Astrocyte of the spinal cord (primary cell): ENCODE results near the gene LAMB4.
A peak's percentile ranks its signal among the peaks of the same experiment; 100 is the strongest.

Experiments used
- DNase-seq: peaks from one replicate; pipeline ENCODE4 v3.0.0; 2011; ENCODE audit warnings: low read depth, low spot score
- H3K4me3 ChIP-seq: 2 replicates; pipeline ENCODE4 v1.5.1; 2011; ENCODE audit warnings: low read depth, mild to moderate bottlenecking, low read length, moderate library complexity
- in situ Hi-C: cut with HindIII; loops from 2 replicates; pipeline ENCODE4 v1.10.0; 2017; ENCODE audit warnings: low sequenced_read_pairs
- TF ChIP-seq, protein P1 (sequence below): IDR thresholded peaks from 2 replicates; pipeline ENCODE4 v1.5.1; 2012; ENCODE audit warnings: low read depth, mild to moderate bottlenecking, low read length, inconsistent platforms

LAMB4 gene

DNA sequence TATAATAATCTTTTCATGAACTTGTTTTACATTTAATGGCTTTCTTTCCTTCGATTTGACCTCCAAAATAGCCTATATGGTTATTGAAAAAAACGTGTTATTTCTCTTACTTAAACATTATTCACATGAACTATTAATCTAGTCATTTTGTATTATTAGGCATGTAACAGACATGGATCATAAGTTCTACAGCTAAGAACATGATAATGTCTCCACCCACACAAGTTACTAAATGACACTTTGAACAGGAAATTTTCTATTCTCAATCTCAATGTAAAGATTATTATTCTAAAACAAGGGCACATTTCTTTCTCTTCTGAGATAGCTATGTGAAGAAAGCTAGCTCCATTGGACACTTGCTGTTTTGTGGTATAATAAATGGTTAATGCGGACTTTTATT is 10.0 kb downstream of the LAMB4 start:
- TF ChIP-seq, protein P1, sequence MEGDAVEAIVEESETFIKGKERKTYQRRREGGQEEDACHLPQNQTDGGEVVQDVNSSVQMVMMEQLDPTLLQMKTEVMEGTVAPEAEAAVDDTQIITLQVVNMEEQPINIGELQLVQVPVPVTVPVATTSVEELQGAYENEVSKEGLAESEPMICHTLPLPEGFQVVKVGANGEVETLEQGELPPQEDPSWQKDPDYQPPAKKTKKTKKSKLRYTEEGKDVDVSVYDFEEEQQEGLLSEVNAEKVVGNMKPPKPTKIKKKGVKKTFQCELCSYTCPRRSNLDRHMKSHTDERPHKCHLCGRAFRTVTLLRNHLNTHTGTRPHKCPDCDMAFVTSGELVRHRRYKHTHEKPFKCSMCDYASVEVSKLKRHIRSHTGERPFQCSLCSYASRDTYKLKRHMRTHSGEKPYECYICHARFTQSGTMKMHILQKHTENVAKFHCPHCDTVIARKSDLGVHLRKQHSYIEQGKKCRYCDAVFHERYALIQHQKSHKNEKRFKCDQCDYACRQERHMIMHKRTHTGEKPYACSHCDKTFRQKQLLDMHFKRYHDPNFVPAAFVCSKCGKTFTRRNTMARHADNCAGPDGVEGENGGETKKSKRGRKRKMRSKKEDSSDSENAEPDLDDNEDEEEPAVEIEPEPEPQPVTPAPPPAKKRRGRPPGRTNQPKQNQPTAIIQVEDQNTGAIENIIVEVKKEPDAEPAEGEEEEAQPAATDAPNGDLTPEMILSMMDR = no peak
- DNase-seq = no peak
- in situ Hi-C loops = no loop called here
- H3K4me3 ChIP-seq = no peak overlapping the region

DNA sequence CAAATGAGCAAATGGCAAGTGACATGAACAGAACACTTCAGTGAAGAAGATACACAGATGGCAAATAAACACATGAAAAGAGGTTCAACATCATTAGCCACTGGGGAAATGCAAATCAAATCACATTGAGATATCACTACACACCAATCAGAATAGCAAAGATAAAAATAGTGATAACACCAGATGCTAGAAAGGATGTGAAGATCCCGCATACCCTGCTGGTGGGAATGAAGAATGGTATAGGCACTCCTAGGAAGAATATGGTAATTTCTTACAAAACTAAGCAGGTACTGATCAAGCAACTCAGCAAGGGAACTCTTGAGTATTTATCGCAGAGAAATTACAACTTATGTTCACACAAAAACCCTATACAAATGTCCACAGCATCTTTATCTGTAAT is 11.2 kb downstream of the LAMB4 start:
- in situ Hi-C loops = no loop called here
- DNase-seq = no peak
- no peak overlapping the region for H3K4me3 ChIP-seq
- TF ChIP-seq, protein P1 = no peak

DNA sequence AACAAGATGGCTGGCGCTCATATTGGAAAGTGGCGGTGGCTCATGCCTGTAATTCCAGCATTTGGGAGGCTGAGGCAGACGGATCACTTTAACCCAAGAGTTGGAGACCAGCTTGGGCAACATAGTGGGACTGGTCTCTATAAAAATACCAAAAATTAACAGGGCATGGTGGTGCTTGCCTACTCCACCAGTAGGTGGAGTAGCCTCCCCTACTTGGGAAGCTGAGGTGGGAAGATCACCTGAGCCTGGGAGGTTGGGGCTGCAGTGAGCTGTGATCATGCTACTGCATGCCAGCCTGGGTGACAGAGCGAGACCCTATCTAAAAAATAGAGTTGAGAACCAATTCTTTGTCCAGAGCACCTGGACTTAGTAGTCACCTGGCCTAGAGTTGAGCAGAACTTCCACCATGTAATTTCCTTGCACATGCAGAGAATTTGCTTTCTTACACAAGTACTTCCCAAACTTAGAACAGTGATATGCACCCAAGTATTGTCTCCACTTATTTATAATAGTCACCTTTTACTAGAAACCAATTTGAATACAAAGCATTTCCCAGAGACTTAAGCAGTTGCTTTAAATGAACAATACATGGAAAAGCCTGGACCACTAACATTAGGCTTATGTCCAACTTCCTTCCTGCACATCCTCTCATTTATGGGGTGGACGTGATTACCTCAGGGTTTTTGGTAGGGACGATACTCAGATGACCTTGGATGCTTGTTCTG is 15.9 kb downstream of the LAMB4 start:
- in situ Hi-C loops = no loop called here
- no peak for DNase-seq
- H3K4me3 ChIP-seq = no peak overlapping the region
- TF ChIP-seq, protein P1 = peak; percentile 40

- H3K4me3 ChIP-seq = no peak overlapping the region
- DNase-seq = no peak
- in situ Hi-C loops = no loop called here
- TF ChIP-seq, protein P1 = no peak
These were observed 17.5 kb downstream of the LAMB4 start for GRCh38 chr7:108112683-108113082.

DNA sequence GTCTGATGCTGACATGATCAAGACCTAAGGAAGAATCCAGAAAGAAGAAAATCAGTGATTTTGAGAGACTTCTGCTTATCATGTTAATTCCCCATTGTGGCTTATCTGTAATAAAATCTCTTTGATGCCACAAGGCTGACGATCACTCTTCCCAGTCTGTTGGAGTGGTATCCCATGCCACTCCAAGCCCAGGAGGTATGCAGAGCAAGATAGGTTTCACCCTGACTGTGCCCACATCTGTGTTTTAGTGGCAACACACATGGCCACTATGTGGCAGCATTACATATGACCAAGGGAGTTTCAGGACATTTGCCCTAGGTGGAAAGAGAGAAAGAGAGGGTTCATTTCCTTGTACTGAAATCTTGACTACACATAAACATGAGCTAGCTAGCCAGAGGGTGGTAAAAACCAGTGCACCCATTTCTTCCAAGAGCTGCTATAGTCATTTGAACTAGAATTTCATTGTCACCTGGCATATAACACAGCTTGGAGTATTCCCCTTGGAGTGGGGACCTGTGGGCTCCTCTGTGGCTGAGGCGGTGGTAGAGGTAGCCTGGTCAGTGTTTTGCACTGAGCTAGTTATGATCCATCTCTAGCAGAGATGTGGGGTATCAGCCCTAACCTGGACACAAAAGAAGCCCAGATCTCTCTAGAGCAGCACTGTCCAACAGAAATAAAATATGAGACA is 20.8 kb downstream of the LAMB4 start:
- DNase-seq = no peak
- in situ Hi-C loops = no loop called here
- H3K4me3 ChIP-seq = no peak overlapping the region
- TF ChIP-seq, protein P1 = peak; percentile 49

- in situ Hi-C loops = no loop called here
- no peak overlapping the region for H3K4me3 ChIP-seq
- DNase-seq = no peak
- TF ChIP-seq, protein P1 = no peak
These were observed 22.0 kb downstream of the LAMB4 start for GRCh38 chr7:108108131-108108530.
